Stimulated activated CD8-positive, alpha-beta memory T cell treated with anti-CD3 and anti-CD28 coated beads, Interleukin-15, amount 100 ng/mL, for 48 hours (primary cell): ENCODE measurements around the gene MED15.
"Not testable (repeated sequence)": the region's sequence is repeated elsewhere in the genome, so short reads cannot be mapped to it uniquely, and the experiment has no call there.

Experiments used
- DNase-seq, 2 donors: peaks; one replicate each; pipeline ENCODE4 v3.0.0-alpha.2; 2020; ENCODE audit warnings: low read depth in 2 of 2

The MED15 gene

GRCh38 chr22:20532256-20532993, 25.0 kb downstream of the MED15 start:
- no peak for DNase-seq

- DNase-seq, result no peak
Observed at GRCh38 chr22:20533095-20533878, 25.9 kb downstream of the MED15 start.

GRCh38 chr22:20533879-20534265, 26.5 kb downstream of the MED15 start:
- DNase-seq, result no peak

GRCh38 chr22:20536590-20537324, 29.3 kb downstream of the MED15 start:
- DNase-seq, result no peak

GRCh38 chr22:20537325-20537756, 29.9 kb downstream of the MED15 start:
- DNase-seq, result no peak

- DNase-seq, result no peak
Observed at GRCh38 chr22:20537983-20538382, 30.6 kb downstream of the MED15 start.

GRCh38 chr22:20538875-20539274, 31.5 kb downstream of the MED15 start:
- DNase-seq, result not testable (repeated sequence)

GRCh38 chr22:20542055-20542454, 34.6 kb downstream of the MED15 start:
- no peak for DNase-seq

GRCh38 chr22:20542736-20543135, 35.3 kb downstream of the MED15 start:
- DNase-seq, result no peak

- DNase-seq, result not testable (repeated sequence)
Observed at GRCh38 chr22:20545318-20545634, 37.9 kb downstream of the MED15 start.

GRCh38 chr22:20545681-20546521, 38.5 kb downstream of the MED15 start:
- DNase-seq, result no peak

- DNase-seq, result no peak
Observed at GRCh38 chr22:20546541-20546950, 39.1 kb downstream of the MED15 start.

- no peak for DNase-seq
Observed at GRCh38 chr22:20547029-20547428, 39.6 kb downstream of the MED15 start.

GRCh38 chr22:20548806-20549205, 41.4 kb downstream of the MED15 start:
- no peak for DNase-seq

- DNase-seq, result no peak
Observed at GRCh38 chr22:20549232-20549841, 41.9 kb downstream of the MED15 start.

GRCh38 chr22:20550057-20550817, 42.8 kb downstream of the MED15 start:
- DNase-seq, result no peak

- peak in 1 of 2 donors; percentile 62 for DNase-seq
Observed at GRCh38 chr22:20550851-20551744, 43.7 kb downstream of the MED15 start.

- peak; percentile 61 to 67 for DNase-seq
Observed at GRCh38 chr22:20551805-20552442, 44.5 kb downstream of the MED15 start.
